Muscle layer of colon (tissue), 2 donors: ENCODE data around the gene CEP295NL.
"Not testable (repeated sequence)": the region's sequence is repeated elsewhere in the genome, so short reads cannot be mapped to it uniquely, and the experiment has no call there.

Experiments
- H3K27ac ChIP-seq: one replicate; pipeline ENCODE4 v1.7.0; 2013; ENCODE audit warnings: low read depth, mild to moderate bottlenecking, low read length, moderate library complexity
- H3K27me3 ChIP-seq, 2 donors: one replicate each; pipeline ENCODE4 v1.7.0; 2013; ENCODE audit warnings: low read length in 2 of 2, mild to moderate bottlenecking in 2 of 2; ENCODE audit not compliant: insufficient read depth in 2 of 2, control insufficient read depth in 1 of 2
- H3K36me3 ChIP-seq: one replicate; pipeline ENCODE4 v1.7.0; 2013; ENCODE audit warnings: mild to moderate bottlenecking, low read length; ENCODE audit not compliant: insufficient read depth
- H3K4me1 ChIP-seq: one replicate; pipeline ENCODE4 v1.7.0; 2013; ENCODE audit warnings: mild to moderate bottlenecking, low read length; ENCODE audit not compliant: insufficient read depth
- H3K4me3 ChIP-seq, 2 donors: one replicate each; pipeline ENCODE4 v1.7.0; 2013; ENCODE audit warnings: low read length in 2 of 2, low read depth in 1 of 2, mild to moderate bottlenecking in 1 of 2, moderate library complexity in 1 of 2
- H3K9ac ChIP-seq: one replicate; pipeline ENCODE4 v1.7.0; 2013; ENCODE audit warnings: low read length
- H3K9me3 ChIP-seq: one replicate; pipeline ENCODE4 v1.7.0; 2013; ENCODE audit warnings: mild to moderate bottlenecking, low read length
- donor health status: abdominal sarcoma.
- donor health status: Adenocarcinoma of cecum.

Gene CEP295NL

DNA sequence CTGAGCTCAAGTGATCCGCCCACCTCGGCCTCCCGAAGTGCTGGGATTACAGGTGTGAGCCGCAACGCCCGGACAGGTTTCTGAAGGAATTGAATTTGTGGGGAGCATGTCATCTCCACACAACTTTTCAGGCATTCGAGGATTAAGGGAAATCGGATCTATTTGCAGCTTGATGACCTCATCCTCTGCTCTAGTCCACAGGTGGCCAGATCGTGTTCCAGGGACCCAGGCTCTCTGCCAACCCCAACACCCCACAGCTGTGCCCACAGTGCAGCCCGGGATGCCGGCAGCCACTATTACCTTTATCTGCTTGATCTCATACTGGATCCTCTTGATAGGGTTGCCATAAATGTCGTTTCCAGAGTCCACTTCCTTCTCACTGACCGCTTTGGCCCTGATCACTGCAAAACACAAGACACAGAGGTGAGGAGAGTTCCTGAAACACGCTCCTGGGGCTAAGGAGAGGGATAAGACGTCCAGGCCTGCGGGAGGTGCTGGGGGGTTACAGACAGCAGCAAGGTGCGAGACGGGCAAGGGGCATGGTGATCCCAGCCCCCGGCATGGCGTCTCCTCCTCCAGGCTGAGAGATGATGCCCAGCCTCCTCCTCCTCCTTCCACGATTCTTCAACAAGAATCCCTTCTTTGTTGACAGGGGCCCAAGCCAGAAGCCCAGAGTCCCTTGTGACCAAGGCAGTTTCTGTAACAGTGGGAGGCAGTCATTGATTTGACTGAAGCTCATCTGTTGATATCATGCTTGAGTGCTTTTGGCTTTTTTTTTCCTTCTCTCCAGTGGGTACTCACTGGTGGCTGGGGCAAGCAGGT lies 29.3 kb downstream of the CEP295NL start:
- H3K36me3 ChIP-seq: peaks cover 48% of the 10 kb centered on the region
- no peaks in the 10 kb centered on the region for H3K27me3 ChIP-seq
- no peak overlapping the region for H3K27ac ChIP-seq
- H3K9me3 ChIP-seq: no peaks in the 10 kb centered on the region
- peaks cover 29% of the 10 kb centered on the region for H3K4me1 ChIP-seq
- H3K9ac ChIP-seq: no peak overlapping the region
- H3K4me3 ChIP-seq: no peak overlapping the region

DNA sequence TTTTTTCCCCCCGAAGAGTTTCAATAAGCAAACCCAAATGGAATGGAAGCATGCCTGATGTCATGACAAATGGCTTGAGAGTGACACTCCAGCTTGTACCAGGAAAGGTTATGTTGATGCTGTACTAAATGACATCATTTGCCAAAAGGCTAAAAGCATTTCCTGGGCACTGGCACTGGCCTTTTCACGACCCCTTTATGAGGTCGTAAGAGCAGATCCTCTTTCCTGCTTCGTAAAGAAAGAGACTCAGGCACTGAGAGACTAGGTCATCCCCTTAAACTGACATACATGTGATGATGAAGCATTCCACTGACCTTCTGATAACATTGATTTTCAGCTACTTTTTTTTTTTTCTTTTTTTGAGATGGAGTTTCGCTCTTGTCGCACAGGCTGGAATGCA lies 30.5 kb downstream of the CEP295NL start:
- peaks cover 28% of the 10 kb centered on the region for H3K4me1 ChIP-seq
- no peaks in the 10 kb centered on the region for H3K9me3 ChIP-seq
- no peaks in the 10 kb centered on the region for H3K27me3 ChIP-seq
- H3K36me3 ChIP-seq: peaks cover 56% of the 10 kb centered on the region
- no peak overlapping the region for H3K27ac ChIP-seq
- no peak overlapping the region for H3K4me3 ChIP-seq
- H3K9ac ChIP-seq: no peak overlapping the region

DNA sequence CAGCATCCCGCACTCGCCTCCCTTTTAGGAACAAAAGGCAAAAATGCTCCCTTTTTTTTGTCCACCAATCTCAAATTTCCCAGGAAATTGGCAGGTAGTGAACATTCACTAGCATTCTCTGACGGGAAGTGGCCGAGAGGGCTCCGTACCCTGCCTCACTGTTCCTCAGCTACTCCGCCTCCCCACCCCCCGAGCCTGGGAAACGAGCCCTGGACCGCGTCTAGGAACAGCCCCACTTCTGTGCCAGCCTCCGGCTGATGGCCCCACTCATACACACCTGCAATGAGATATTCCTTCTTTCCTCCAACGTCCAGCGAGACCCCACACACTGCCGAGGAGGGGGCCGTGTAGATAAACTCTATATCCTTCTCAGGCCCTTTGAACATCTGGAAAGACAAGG lies 32.4 kb downstream of the CEP295NL start:
- Histone ChIP-seq H3K4me3 (no peak overlapping the region), H3K27me3 (no peaks in the 10 kb centered on the region), H3K9me3 (no peaks in the 10 kb centered on the region), H3K4me1 (peaks cover 35% of the 10 kb centered on the region), H3K9ac (no peak overlapping the region), H3K27ac (no peak overlapping the region), H3K36me3 (peaks cover 56% of the 10 kb centered on the region)

DNA sequence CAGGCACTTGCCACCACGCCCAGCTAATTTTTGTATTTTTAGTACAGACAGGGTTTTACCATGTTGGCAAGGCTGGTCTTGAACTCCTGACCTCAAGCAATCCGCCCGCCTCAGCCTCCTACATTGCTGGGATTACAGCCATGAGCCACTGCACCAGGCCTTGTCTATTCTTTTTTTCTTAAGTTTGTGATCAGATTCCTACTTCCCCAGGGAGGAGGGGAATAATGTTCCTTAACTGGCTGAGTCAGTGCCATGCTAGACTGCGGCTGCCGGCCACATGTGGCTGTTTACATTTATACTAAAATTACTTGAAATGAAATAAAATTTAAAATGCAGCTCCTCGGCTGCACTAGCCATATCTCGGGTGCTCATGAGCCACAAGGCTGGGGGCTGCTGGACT lies 34.6 kb downstream of the CEP295NL start:
- no peak overlapping the region for H3K27ac ChIP-seq
- H3K36me3 ChIP-seq: peaks cover 62% of the 10 kb centered on the region

DNA sequence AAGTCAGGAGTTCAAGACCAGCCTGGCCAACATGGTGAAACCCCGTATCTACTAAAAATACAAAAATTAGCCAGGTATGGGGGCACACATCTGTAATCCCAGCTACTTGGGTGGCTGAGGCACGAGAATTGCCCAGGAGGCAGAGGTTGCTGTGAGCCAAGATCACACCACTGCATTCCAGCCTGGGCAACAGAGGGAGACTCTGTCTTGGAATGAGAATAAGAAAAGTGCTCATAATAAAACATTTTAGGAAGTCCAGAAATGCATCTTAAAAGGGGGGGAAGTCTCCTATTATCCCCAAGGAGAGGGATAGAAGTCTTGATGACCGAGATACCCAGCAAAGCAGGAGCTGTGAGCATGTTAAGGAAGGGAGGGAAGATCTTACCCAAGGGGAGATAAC lies 36.0 kb downstream of the CEP295NL start:
- not testable (repeated sequence) for H3K9ac ChIP-seq, H3K27me3 ChIP-seq, H3K9me3 ChIP-seq, H3K27ac ChIP-seq, H3K4me3 ChIP-seq
- Histone ChIP-seq H3K4me1 (peaks cover 22% of the 10 kb centered on the region), H3K36me3 (peaks cover 49% of the 10 kb centered on the region)

More for the DNA sequence above, 34.6 kb downstream of the CEP295NL start:
- H3K4me3 ChIP-seq: no peak overlapping the region
- H3K4me1 ChIP-seq: peaks cover 20% of the 10 kb centered on the region
- H3K9ac ChIP-seq: no peak overlapping the region
- H3K27me3 ChIP-seq: no peaks in the 10 kb centered on the region
- no peaks in the 10 kb centered on the region for H3K9me3 ChIP-seq

DNA sequence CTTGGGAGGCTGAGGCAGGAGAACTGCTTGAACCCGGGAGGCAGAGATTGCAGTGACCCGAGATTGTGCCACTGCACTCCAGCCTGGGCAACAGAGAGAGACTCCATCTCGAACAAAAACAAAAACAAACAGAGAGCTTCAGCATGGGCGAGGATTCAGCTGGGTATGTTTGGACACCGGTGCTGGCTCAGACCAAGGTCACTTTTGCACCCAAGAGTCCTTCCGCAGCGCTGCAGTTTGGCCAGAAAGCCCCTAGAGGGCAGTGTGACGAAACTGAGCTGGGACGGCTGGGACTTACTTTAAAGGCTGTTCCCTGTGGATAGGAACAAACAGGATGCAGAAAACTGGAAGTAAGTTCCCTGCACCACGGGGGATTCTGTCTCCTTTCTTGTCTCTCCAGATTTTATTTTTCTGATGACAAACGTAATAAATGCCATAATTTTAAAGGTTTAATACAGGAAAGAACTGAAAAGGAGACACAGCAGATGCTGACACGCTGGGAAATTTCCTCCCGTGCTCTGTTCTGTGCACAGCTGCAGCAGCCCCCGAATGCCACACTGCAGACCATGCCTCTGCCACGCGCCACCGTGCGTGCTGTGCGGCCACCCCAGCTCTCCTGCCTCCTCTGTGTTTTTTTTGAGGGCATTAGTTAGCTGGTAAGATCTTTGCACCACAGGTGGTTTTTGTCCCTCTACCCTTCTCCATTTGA lies 37.2 kb downstream of the CEP295NL start:
- no peaks in the 10 kb centered on the region for H3K9me3 ChIP-seq
- peaks cover 44% of the 10 kb centered on the region for H3K36me3 ChIP-seq
- no peak overlapping the region for H3K9ac ChIP-seq
- no peaks in the 10 kb centered on the region for H3K27me3 ChIP-seq
- H3K4me1 ChIP-seq: peaks cover 28% of the 10 kb centered on the region
- H3K4me3 ChIP-seq: no peak overlapping the region
- peak overlapping the region; percentile 22 for H3K27ac ChIP-seq

DNA sequence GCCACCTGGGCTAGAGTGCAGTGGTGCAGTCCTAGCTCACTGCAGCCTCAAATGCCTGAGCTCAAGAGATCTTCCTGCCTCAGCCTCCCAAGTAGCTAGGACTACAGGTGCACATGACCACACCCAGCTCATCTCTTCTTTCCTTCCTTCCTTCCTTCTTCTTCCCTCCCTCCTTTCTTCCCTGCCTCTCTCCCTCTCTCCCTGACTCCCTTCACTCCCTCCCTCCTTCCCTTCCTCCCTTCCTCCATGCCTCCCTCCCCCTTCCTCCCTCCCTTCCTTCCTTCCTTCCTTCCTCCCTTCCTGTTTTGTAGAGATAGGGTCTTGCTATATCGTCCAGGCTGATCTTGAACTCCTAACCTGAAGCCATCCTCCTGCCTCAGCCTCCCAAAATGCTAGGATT lies 38.9 kb downstream of the CEP295NL start:
- no peak overlapping the region for H3K27ac ChIP-seq

DNA sequence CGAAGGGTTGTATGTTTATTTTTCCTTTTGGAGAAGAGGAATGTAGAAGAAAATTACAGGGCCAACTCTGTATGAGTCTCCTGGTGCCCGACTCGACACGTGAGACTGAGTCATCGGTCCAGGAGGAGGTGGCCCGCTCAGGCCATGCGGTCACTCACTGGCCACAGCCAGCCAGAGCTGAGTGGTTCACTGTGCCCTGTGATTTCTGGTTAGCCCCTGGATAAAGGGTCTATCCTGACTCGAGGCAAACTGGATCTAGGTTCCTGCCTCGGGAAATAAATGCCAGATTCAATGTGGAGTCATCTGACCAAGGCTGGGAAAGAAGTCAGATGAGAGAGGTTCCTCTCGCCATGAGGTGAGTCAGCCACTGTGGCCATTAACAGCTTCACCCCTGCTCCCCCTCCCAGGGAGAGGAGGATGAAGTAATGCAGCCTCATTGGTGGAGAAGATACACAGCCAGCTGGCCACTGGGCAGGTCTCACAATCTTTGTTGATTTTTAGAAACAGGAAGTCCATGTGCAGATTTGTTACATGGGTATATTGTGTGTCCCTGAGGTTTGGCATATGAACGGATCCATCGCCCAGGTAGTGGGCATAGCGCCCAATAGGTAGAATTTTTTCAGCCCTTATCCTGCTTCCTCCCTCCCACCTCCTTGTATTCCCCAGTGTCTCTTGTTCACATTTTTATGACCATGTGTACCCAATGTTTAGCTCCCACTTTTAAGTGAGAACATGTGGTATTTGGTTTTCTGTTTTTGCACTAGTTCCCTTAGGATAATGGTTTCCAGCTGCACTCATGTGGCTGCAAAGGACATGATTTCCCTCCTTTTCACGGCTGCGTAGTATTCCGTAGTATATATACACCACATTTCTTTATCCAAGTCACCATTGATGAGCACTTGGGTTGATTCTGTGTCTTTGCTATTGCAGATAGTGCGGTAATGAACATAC lies 40.7 kb downstream of the CEP295NL start:
- H3K36me3 ChIP-seq: peaks cover 24% of the 10 kb centered on the region
- peak overlapping the region; percentile 22 for H3K27ac ChIP-seq
- no peak overlapping the region for H3K9ac ChIP-seq
- H3K9me3 ChIP-seq: no peaks in the 10 kb centered on the region
- peaks cover 28% of the 10 kb centered on the region for H3K4me1 ChIP-seq
- no peaks in the 10 kb centered on the region for H3K27me3 ChIP-seq
- no peak overlapping the region for H3K4me3 ChIP-seq

More for the DNA sequence above, 38.9 kb downstream of the CEP295NL start:
- peaks cover 32% of the 10 kb centered on the region for H3K36me3 ChIP-seq
- no peak overlapping the region for H3K4me3 ChIP-seq
- H3K9ac ChIP-seq: no peak overlapping the region
- H3K4me1 ChIP-seq: peaks cover 28% of the 10 kb centered on the region
- no peaks in the 10 kb centered on the region for H3K9me3 ChIP-seq
- no peaks in the 10 kb centered on the region for H3K27me3 ChIP-seq

DNA sequence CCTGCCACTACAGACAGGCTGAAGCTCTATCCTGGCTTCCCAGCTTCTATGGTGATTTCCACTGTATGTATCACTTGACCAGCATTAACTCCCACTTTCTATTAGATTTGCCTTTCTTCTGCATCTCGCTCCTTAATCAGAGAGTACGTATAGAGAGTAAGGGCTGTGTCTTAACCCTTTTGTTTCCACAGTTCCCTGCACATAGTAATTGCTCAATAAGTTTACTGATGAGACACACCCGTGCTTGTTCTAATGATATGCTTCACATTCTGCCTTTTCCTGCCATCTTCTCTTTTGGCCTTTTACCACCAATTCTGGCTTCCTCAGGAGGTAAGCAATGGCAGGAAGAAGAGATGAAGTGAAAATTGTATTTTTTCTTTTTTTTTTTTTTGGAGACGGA lies 41.8 kb downstream of the CEP295NL start:
- Histone ChIP-seq H3K27ac (no peak overlapping the region), H3K9ac (no peak overlapping the region), H3K36me3 (peaks cover 35% of the 10 kb centered on the region), H3K27me3 (no peaks in the 10 kb centered on the region), H3K4me1 (peaks cover 17% of the 10 kb centered on the region), H3K4me3 (no peak overlapping the region), H3K9me3 (no peaks in the 10 kb centered on the region)

DNA sequence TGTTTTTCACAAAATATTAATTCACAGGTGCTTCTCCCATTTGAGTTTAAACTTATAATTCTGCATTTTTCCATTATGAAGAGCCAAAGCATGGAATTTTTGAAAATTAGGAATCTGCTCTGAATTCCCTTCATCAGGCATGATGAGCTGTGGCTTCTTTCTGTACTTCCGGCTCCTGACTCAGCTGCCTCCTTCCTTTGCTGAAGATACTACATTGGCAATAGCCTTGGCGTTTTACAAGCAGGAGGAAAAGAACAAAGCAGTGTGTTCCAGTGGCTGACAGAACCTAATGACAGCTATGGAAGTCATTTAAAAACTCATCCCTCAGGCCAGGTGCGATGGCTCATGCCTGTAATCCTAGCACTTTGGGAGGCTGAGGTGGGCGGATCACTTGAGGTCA lies 44.0 kb downstream of the CEP295NL start:
- peaks cover 50% of the 10 kb centered on the region for H3K36me3 ChIP-seq
- H3K4me1 ChIP-seq: peaks cover 9% of the 10 kb centered on the region
- no peaks in the 10 kb centered on the region for H3K9me3 ChIP-seq
- H3K27ac ChIP-seq: no peak overlapping the region
- H3K27me3 ChIP-seq: no peaks in the 10 kb centered on the region
- H3K4me3 ChIP-seq: no peak overlapping the region
- no peak overlapping the region for H3K9ac ChIP-seq

DNA sequence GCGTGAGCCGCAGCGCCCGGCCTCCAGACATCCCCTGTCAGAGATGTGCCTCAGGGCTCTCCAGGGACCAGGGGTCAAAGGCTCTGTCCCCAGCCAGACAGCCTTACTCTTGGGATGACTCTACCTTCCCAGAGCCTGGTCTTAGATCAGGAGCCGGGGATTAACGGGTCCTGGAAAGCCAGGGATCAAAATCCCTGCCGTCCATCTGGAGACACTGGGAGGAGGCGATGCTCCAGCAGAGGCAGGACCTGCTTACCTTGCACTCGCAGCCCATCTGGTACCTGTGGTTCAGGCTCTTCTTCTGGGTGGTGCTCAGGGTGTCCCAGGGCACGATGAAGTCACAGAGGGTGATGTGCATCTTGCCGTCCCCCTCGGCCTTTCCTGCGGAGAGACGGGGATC lies 45.7 kb downstream of the CEP295NL start:
- Histone ChIP-seq H3K9me3 (no peaks in the 10 kb centered on the region), H3K4me3 (no peak overlapping the region), H3K36me3 (peaks cover 53% of the 10 kb centered on the region), H3K9ac (no peak overlapping the region), H3K4me1 (peaks cover 9% of the 10 kb centered on the region), H3K27ac (no peak overlapping the region), H3K27me3 (no peaks in the 10 kb centered on the region)
